PC-3 (cell line): Measurements from ENCODE around the gene TNFRSF1B.

Experiments used
- EZH2 ChIP-seq: fragments of 300-600 bp; sonication (generic); IDR thresholded peaks from one replicate; pipeline ENCODE4 v1.6.1; 2017; ENCODE audit warnings: antibody characterized with exemption, mild to moderate bottlenecking, low read length; ENCODE audit not compliant: unreplicated experiment
- TF ChIP-seq, protein P1 (sequence below): fragments of 300-600 bp; sonication (generic); conservative IDR thresholded peaks from 2 replicates; pipeline ENCODE4 v1.5.1; 2017; ENCODE audit warnings: antibody characterized with exemption, low read depth, mild to moderate bottlenecking, low read length

- TF ChIP-seq, protein P1, sequence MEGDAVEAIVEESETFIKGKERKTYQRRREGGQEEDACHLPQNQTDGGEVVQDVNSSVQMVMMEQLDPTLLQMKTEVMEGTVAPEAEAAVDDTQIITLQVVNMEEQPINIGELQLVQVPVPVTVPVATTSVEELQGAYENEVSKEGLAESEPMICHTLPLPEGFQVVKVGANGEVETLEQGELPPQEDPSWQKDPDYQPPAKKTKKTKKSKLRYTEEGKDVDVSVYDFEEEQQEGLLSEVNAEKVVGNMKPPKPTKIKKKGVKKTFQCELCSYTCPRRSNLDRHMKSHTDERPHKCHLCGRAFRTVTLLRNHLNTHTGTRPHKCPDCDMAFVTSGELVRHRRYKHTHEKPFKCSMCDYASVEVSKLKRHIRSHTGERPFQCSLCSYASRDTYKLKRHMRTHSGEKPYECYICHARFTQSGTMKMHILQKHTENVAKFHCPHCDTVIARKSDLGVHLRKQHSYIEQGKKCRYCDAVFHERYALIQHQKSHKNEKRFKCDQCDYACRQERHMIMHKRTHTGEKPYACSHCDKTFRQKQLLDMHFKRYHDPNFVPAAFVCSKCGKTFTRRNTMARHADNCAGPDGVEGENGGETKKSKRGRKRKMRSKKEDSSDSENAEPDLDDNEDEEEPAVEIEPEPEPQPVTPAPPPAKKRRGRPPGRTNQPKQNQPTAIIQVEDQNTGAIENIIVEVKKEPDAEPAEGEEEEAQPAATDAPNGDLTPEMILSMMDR, result no peak
- no peak for TF ChIP-seq EZH2
Measured at GRCh38 chr1:12148160-12148957, 18.4 kb upstream of the TNFRSF1B start.
